Testis (tissue), 2 donors: Measurements from ENCODE around the gene CTDSPL2.

Experiments
- POLR2A ChIP-seq: fragments of 450-650 bp; IDR thresholded peaks from one replicate; pipeline ENCODE4 v1.6.1; 2017; ENCODE audit warnings: antibody characterized with exemption, mild to moderate bottlenecking, moderate library complexity
- TF ChIP-seq, protein P1 (sequence below), 3 experiments: fragments of 450-650 bp in 2 of 3; fragments of 200-600 bp in 1 of 3; sonication (generic) in 1 of 3; IDR thresholded peaks; one replicate each; pipeline ENCODE4 v1.5.1; 2016 to 2019; ENCODE audit warnings: antibody characterized with exemption in 3 of 3, mild to moderate bottlenecking in 2 of 3, moderate library complexity in 1 of 3

DNA sequence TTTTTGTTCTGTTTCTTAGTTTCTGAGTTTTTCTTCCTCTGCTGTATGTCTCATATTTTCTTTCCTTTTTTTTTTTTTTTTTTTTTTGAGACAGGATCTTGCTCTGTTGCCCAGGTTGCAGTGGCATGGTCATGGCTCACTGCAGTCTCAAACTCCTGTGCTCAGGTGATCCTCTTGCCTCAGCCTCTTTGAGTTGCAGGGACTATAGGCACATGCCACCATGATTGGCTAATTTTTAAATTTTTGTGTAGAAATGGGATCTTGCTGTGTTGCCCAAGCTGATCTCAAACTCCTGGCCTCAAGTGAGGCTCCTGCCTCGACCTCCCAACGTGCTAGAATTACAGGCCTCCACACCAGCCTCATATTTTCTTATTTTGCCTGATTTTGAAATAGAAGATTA lies 51.9 kb downstream of the CTDSPL2 start:
- TF ChIP-seq, protein P1, sequence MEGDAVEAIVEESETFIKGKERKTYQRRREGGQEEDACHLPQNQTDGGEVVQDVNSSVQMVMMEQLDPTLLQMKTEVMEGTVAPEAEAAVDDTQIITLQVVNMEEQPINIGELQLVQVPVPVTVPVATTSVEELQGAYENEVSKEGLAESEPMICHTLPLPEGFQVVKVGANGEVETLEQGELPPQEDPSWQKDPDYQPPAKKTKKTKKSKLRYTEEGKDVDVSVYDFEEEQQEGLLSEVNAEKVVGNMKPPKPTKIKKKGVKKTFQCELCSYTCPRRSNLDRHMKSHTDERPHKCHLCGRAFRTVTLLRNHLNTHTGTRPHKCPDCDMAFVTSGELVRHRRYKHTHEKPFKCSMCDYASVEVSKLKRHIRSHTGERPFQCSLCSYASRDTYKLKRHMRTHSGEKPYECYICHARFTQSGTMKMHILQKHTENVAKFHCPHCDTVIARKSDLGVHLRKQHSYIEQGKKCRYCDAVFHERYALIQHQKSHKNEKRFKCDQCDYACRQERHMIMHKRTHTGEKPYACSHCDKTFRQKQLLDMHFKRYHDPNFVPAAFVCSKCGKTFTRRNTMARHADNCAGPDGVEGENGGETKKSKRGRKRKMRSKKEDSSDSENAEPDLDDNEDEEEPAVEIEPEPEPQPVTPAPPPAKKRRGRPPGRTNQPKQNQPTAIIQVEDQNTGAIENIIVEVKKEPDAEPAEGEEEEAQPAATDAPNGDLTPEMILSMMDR (IDR thresholded peaks at IDR 0.05): no peak
- no peak for TF ChIP-seq POLR2A
